Measurements from ENCODE around the gene FNDC3B. TPM values are rescaled to one million over a fixed set of nuclear protein-coding genes. Genes with fewer than 3 reads are reported as not detected.

The FNDC3B gene
- total RNA-seq, 2 experiments from 2014 or later = 13.4 to 15.3 TPM

GRCh38 chr3:172014145-172014544 is 25.2 kb upstream of the FNDC3B start:
- no peak for DNase-seq
- CTCF ChIA-PET = no interaction called here
- POLR2A ChIA-PET = no interaction called here
- Mint-ChIP-seq H3K36me3 (ENCODE audit: low read depth) (no peaks in the 10 kb centered on the region), H3K27me3 (peaks cover 2% of the 10 kb centered on the region), H3K27ac (no peak overlapping the region), H3K4me1 (no peaks in the 10 kb centered on the region), H3K4me3 (no peak overlapping the region), H3K9me3 (no peaks in the 10 kb centered on the region)

GRCh38 chr3:172018364-172018763 is 21.0 kb upstream of the FNDC3B start:
- Mint-ChIP-seq H3K27ac (no peak overlapping the region), H3K4me3 (no peak overlapping the region), H3K27me3 (peaks cover 5% of the 10 kb centered on the region), H3K36me3 (ENCODE audit: low read depth) (no peaks in the 10 kb centered on the region), H3K4me1 (no peaks in the 10 kb centered on the region), H3K9me3 (no peaks in the 10 kb centered on the region)
- ChIA-PET POLR2A (no interaction called here), CTCF (interaction anchor here (0.6 kb wide), 1 partner anchor 94 kb away, joined by 3 read pairs; no protein-coding TSS in a partner anchor)
- no peak for DNase-seq

- H3K9me3 Mint-ChIP-seq = no peaks in the 10 kb centered on the region
- H3K4me3 Mint-ChIP-seq = no peak overlapping the region
- CTCF ChIA-PET = interaction anchor here (0.9 kb wide), 1 partner anchor 15 kb away, joined by 3 read pairs; no protein-coding TSS in a partner anchor
- H3K36me3 Mint-ChIP-seq (ENCODE audit: low read depth) = no peaks in the 10 kb centered on the region
- peaks cover 7% of the 10 kb centered on the region for H3K27me3 Mint-ChIP-seq
- DNase-seq = no peak
- H3K4me1 Mint-ChIP-seq = no peaks in the 10 kb centered on the region
- POLR2A ChIA-PET = no interaction called here
- no peak overlapping the region for H3K27ac Mint-ChIP-seq
Observed at GRCh38 chr3:172020763-172021162, 18.6 kb upstream of the FNDC3B start.

- DNase-seq = no peak
- H3K36me3 Mint-ChIP-seq (ENCODE audit: low read depth) = no peaks in the 10 kb centered on the region
- ChIA-PET POLR2A (no interaction called here), CTCF (interaction anchor here (0.9 to 1.2 kb wide), 2 partner anchors 14 to 21 kb away, joined by 3 to 4 read pairs; no protein-coding TSS in a partner anchor)
- H3K9me3 Mint-ChIP-seq = no peaks in the 10 kb centered on the region
- H3K4me1 Mint-ChIP-seq = no peaks in the 10 kb centered on the region
- H3K27me3 Mint-ChIP-seq = peaks cover 7% of the 10 kb centered on the region
- no peak overlapping the region for H3K4me3 Mint-ChIP-seq
- H3K27ac Mint-ChIP-seq = no peak overlapping the region
Observed at GRCh38 chr3:172021164-172021563, 18.2 kb upstream of the FNDC3B start.

GRCh38 chr3:172021859-172022258 is 17.5 kb upstream of the FNDC3B start:
- Mint-ChIP-seq H3K36me3 (ENCODE audit: low read depth) (no peaks in the 10 kb centered on the region), H3K27ac (no peak overlapping the region), H3K9me3 (no peaks in the 10 kb centered on the region), H3K4me1 (no peaks in the 10 kb centered on the region), H3K27me3 (peaks cover 5% of the 10 kb centered on the region), H3K4me3 (no peak overlapping the region)
- no peak for DNase-seq
- POLR2A ChIA-PET = no interaction called here
- CTCF ChIA-PET = interaction anchor here (1.2 kb wide), 1 partner anchor 21 kb away, joined by 4 read pairs; no protein-coding TSS in a partner anchor

- Mint-ChIP-seq H3K27ac (no peak overlapping the region), H3K36me3 (ENCODE audit: low read depth) (no peaks in the 10 kb centered on the region), H3K27me3 (peaks cover 5% of the 10 kb centered on the region), H3K9me3 (no peaks in the 10 kb centered on the region), H3K4me3 (no peak overlapping the region), H3K4me1 (no peaks in the 10 kb centered on the region)
- ChIA-PET CTCF (no interaction called here), POLR2A (no interaction called here)
- DNase-seq = no peak
Observed at GRCh38 chr3:172023915-172024314, 15.5 kb upstream of the FNDC3B start.

- Mint-ChIP-seq H3K4me3 (no peak overlapping the region), H3K9me3 (no peaks in the 10 kb centered on the region), H3K36me3 (ENCODE audit: low read depth) (no peaks in the 10 kb centered on the region), H3K4me1 (no peaks in the 10 kb centered on the region), H3K27ac (no peak overlapping the region), H3K27me3 (peaks cover 5% of the 10 kb centered on the region)
- DNase-seq = no peak
- CTCF ChIA-PET = no interaction called here
- POLR2A ChIA-PET = no interaction called here
Observed at GRCh38 chr3:172024679-172025078, 14.7 kb upstream of the FNDC3B start.

- Mint-ChIP-seq H3K27me3 (no peaks in the 10 kb centered on the region), H3K36me3 (ENCODE audit: low read depth) (no peaks in the 10 kb centered on the region), H3K4me1 (no peaks in the 10 kb centered on the region), H3K9me3 (no peaks in the 10 kb centered on the region), H3K27ac (no peak overlapping the region), H3K4me3 (no peak overlapping the region)
- POLR2A ChIA-PET = no interaction called here
- CTCF ChIA-PET = no interaction called here
- no peak for DNase-seq
Observed at GRCh38 chr3:172029425-172030098, 9.8 kb upstream of the FNDC3B start.

GRCh38 chr3:172030181-172030580 is 9.2 kb upstream of the FNDC3B start:
- ChIA-PET CTCF (no interaction called here), POLR2A (interaction anchor here (0.6 kb wide), 1 partner anchor 63 kb away, joined by 6 read pairs; no protein-coding TSS in a partner anchor)
- Mint-ChIP-seq H3K27me3 (no peaks in the 10 kb centered on the region), H3K4me3 (no peak overlapping the region), H3K9me3 (peaks cover 4% of the 10 kb centered on the region), H3K27ac (no peak overlapping the region), H3K4me1 (peaks cover 3% of the 10 kb centered on the region), H3K36me3 (ENCODE audit: low read depth) (no peaks in the 10 kb centered on the region)
- no peak for DNase-seq

- no peaks in the 10 kb centered on the region for H3K36me3 Mint-ChIP-seq (ENCODE audit: low read depth)
- ChIA-PET CTCF (interaction anchor here (1.2 kb wide), 1 partner anchor 622 kb away, joined by 5 read pairs; no protein-coding TSS in a partner anchor), POLR2A (no interaction called here)
- H3K27me3 Mint-ChIP-seq = no peaks in the 10 kb centered on the region
- no peak for DNase-seq
- peaks cover 5% of the 10 kb centered on the region for H3K9me3 Mint-ChIP-seq
- H3K27ac Mint-ChIP-seq = no peak overlapping the region
- no peak overlapping the region for H3K4me3 Mint-ChIP-seq
- H3K4me1 Mint-ChIP-seq = peaks cover 7% of the 10 kb centered on the region
Observed at GRCh38 chr3:172031996-172032395, 7.4 kb upstream of the FNDC3B start.

GRCh38 chr3:172033396-172033795 is 6.0 kb upstream of the FNDC3B start:
- DNase-seq = no peak
- Mint-ChIP-seq H3K4me1 (peaks cover 7% of the 10 kb centered on the region), H3K27me3 (peaks cover 2% of the 10 kb centered on the region), H3K9me3 (peaks cover 5% of the 10 kb centered on the region), H3K36me3 (ENCODE audit: low read depth) (peaks cover 1% of the 10 kb centered on the region), H3K27ac (no peak overlapping the region), H3K4me3 (no peak overlapping the region)
- POLR2A ChIA-PET = no interaction called here
- CTCF ChIA-PET = no interaction called here

GRCh38 chr3:172034786-172035685 is 4.3 kb upstream of the FNDC3B start:
- Mint-ChIP-seq H3K27me3 (peaks cover 4% of the 10 kb centered on the region), H3K4me3 (no peak overlapping the region), H3K9me3 (peaks cover 5% of the 10 kb centered on the region), H3K4me1 (peaks cover 13% of the 10 kb centered on the region), H3K36me3 (ENCODE audit: low read depth) (peaks cover 3% of the 10 kb centered on the region), H3K27ac (no peak overlapping the region)
- peak; percentile 13 for DNase-seq
- ChIA-PET POLR2A (interaction anchor here (1.0 kb wide), 1 partner anchor 306 kb away, joined by 3 read pairs; no protein-coding TSS in a partner anchor), CTCF (interaction anchor here (0.6 to 1.9 kb wide), 14 partner anchors 9 to 630 kb away, joined by 3 to 6 read pairs (median 3); no protein-coding TSS in a partner anchor)
